Caco-2 (cell line): Measurements from ENCODE around the gene SDC1. TPM values are rescaled to one million over a fixed set of nuclear protein-coding genes. Genes with fewer than 3 reads are reported as not detected.

Experiments used
- BruUV-seq: library from RNA; stranded (reverse); fragments of 400-500 nt; replicated peaks from 2 replicates; lab custom pipeline; 2021; lab: Mats Ljungman, UMichigan
- CTCF ChIA-PET: fragments of 300-600 bp; sonication (Branson Sonifier 250); formaldehyde crosslinking; loops from one replicate; lab custom pipeline; 2022; ENCODE audit warnings: antibody characterized with exemption; lab: Charles Lee
- POLR2A ChIA-PET: fragments of 300-600 bp; sonication (Branson Sonifier 250); formaldehyde crosslinking; loops from one replicate; lab custom pipeline; 2022; ENCODE audit warnings: antibody characterized with exemption; lab: Charles Lee
- DNase-seq, 2 experiments: peaks; one replicate each; pipeline versions ENCODE4 v3.0.0 to v3.0.0-alpha.2; 2020 to 2022
- H3K27me3 ChIP-seq: replicated peaks from 2 replicates; pipeline ENCODE4 v1.6.0; 2011; ENCODE audit warnings: low read length; ENCODE audit not compliant: control insufficient read depth, insufficient read depth
- H3K36me3 ChIP-seq: 2 replicates; pipeline ENCODE4 v1.5.1; 2011; ENCODE audit warnings: low read length; ENCODE audit not compliant: control insufficient read depth, insufficient read depth
- H3K4me1 ChIP-seq: fragments of 250-450 bp; sonication (Bioruptor Pico); 2 replicates; pipeline ENCODE4 v1.5.1; 2020; ENCODE audit warnings: mild to moderate bottlenecking
- H3K4me3 ChIP-seq: 2 replicates; pipeline ENCODE4 v1.5.1; 2011; ENCODE audit warnings: low read depth, mild to moderate bottlenecking, control low read depth, low read length
- H3K9me3 ChIP-seq: fragments of 250-450 bp; sonication (Bioruptor Pico); 2 replicates; pipeline ENCODE4 v1.5.1; 2020; ENCODE audit warnings: mild to moderate bottlenecking, moderate library complexity
- H3K27ac Mint-ChIP-seq: one replicate; pipeline ENCODE4 v1.8.0; 2022; ENCODE audit warnings: mixed read lengths; ENCODE audit not compliant: unreplicated experiment
- H3K27me3 Mint-ChIP-seq: one replicate; pipeline ENCODE4 v1.8.0; 2022; ENCODE audit warnings: mixed read lengths; ENCODE audit not compliant: insufficient read depth, unreplicated experiment
- H3K36me3 Mint-ChIP-seq: one replicate; pipeline ENCODE4 v1.8.0; 2022; ENCODE audit warnings: mild to moderate bottlenecking, mixed read lengths; ENCODE audit not compliant: insufficient read depth, unreplicated experiment
- H3K4me1 Mint-ChIP-seq: one replicate; pipeline ENCODE4 v1.8.0; 2022; ENCODE audit warnings: low read depth, mixed read lengths; ENCODE audit not compliant: unreplicated experiment
- H3K4me3 Mint-ChIP-seq: one replicate; pipeline ENCODE4 v1.8.0; 2022; ENCODE audit warnings: mild to moderate bottlenecking, moderate library complexity, mixed read lengths; ENCODE audit not compliant: unreplicated experiment
- H3K9me3 Mint-ChIP-seq: one replicate; pipeline ENCODE4 v1.8.0; 2022; ENCODE audit warnings: mixed read lengths; ENCODE audit not compliant: unreplicated experiment
- intact Hi-C: fragments of 100-400 bp; cut with micrococcal nuclease; formaldehyde crosslinking; loops from one replicate; pipeline ENCODE4 v1.10.0; 2022; ENCODE audit not compliant: unreplicated experiment
- total RNA-seq: library from RNA; stranded (reverse); gene quantifications from 2 replicates; pipeline ENCODE4 v1.2.3, GENCODE V29; 2022
- TF ChIP-seq, protein P1 (sequence below), 2 experiments: fragments of 200-600 bp in 1 of 2; IDR thresholded peaks; 1 replicate in 1 of 2; 2 replicates in 1 of 2; pipeline versions ENCODE4 v1.5.1 to v1.8.0; 2011 to 2022; ENCODE audit warnings: antibody characterized with exemption in 1 of 2, control low read depth in 1 of 2, inconsistent platforms in 1 of 2, low read depth in 1 of 2, low read length in 1 of 2, mild to moderate bottlenecking in 1 of 2, moderate library complexity in 1 of 2; ENCODE audit not compliant: insufficient read depth in 1 of 2, severe bottlenecking in 1 of 2, unreplicated experiment in 1 of 2

Gene SDC1
- total RNA-seq, 1 experiment from 2014 or later: 24.3 TPM

DNA sequence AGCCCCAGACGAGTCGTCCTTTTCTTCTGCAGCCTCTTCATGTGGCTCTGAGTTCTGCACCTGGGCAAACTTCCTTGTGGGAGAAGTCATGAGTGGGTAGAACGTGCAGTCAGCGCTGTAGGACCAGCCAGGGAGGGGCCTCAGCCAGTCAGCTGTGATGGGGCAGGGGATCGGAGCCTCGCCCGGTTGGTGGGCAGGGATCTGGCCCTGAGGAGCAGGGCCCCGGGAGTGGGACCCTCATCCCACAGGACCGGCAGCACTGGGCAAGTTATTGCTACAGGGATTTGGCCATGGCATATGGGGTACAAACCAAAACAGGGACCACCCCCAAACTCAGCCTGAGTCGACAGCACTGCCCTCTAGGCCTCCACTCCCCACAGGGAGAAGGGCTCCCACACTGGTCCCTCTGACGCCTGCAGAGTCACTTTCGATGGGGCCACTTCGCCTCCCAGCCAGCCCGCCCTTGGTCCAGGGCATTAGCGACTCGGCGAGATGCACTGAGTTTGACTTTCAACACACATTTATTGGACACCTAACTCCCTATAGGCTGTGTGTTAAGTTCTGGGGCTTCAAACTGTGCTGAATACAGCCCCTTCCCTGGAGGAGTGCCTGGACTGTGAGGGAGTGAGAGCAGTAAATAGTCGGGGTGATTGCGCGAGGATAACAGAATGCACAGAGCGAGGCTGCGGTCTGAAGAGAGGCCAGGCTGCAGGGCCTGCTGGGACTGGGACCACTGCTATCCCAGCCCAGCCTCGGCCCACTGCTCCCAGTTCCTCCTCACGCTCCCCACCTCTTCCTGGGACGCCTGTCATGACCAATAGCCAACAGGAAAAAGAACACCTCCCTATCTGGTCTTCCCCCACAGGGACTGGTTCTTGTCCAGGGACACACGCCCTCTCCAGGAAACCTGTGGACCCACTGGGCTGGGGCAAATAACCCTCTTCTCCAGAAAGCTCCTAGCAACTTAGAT is 55.9 kb downstream of the SDC1 start:
- Mint-ChIP-seq H3K27me3 (no peaks in the 10 kb centered on the region), H3K4me3 (no peak overlapping the region), H3K9me3 (no peaks in the 10 kb centered on the region), H3K4me1 (no peaks in the 10 kb centered on the region), H3K27ac (no peak overlapping the region), H3K36me3 (no peaks in the 10 kb centered on the region)
- Histone ChIP-seq H3K27me3 (no peaks in the 10 kb centered on the region), H3K4me3 (no peak overlapping the region), H3K36me3 (no peaks in the 10 kb centered on the region), H3K4me1 (peaks cover 9% of the 10 kb centered on the region), H3K9me3 (no peaks in the 10 kb centered on the region)
- ChIA-PET POLR2A (interaction anchor here (0.6 kb wide), 1 partner anchor 52 kb away, joined by 3 read pairs; no protein-coding TSS in a partner anchor), CTCF (no interaction called here)
- TF ChIP-seq, protein P1, sequence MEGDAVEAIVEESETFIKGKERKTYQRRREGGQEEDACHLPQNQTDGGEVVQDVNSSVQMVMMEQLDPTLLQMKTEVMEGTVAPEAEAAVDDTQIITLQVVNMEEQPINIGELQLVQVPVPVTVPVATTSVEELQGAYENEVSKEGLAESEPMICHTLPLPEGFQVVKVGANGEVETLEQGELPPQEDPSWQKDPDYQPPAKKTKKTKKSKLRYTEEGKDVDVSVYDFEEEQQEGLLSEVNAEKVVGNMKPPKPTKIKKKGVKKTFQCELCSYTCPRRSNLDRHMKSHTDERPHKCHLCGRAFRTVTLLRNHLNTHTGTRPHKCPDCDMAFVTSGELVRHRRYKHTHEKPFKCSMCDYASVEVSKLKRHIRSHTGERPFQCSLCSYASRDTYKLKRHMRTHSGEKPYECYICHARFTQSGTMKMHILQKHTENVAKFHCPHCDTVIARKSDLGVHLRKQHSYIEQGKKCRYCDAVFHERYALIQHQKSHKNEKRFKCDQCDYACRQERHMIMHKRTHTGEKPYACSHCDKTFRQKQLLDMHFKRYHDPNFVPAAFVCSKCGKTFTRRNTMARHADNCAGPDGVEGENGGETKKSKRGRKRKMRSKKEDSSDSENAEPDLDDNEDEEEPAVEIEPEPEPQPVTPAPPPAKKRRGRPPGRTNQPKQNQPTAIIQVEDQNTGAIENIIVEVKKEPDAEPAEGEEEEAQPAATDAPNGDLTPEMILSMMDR (IDR thresholded peaks at IDR 0.05; ENCODE audit: insufficient read depth in 1 of 2, low read depth in 1 of 2, low read length in 1 of 2, severe bottlenecking in 1 of 2, unreplicated experiment in 1 of 2): no peak
- DNase-seq: no peak
- no TSS peak for BruUV-seq
- intact Hi-C loops: no loop called here

DNA sequence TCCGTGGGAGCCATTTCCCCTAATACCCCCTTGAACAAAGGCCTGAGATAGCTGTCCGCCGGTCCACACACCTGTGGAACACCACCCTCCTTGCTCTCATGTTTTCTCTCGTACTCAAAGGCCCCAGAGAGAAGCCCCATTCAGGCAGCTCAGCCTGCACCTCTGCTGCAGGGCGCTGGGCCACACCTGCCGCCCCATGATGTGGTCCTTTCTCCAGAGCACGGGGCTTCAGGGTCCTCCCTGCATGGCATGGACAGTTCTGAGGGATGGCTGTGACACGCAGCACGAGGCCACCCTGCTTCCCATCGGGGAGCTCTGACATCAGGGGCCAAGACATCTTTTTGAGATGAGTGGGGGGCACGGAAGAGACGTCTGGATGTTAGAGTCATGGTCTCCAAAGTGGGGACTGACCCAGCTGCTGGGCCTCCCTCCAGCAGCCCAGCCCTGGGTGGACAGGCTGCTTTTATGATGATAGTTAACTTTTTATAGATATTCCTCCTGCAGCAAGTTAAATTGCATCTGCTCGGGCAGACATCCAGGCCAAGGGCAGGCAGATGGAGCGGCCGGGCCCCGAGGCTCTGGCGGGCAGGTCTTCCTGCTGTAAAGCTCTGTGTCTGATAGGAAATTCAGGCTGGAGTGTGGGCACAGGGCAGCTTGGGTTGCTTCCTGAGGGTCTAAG is 56.7 kb downstream of the SDC1 start:
- H3K4me3 Mint-ChIP-seq: no peak overlapping the region
- no peaks in the 10 kb centered on the region for H3K36me3 Mint-ChIP-seq
- CTCF ChIA-PET: no interaction called here
- DNase-seq: no peak
- intact Hi-C loops: no loop called here
- Histone ChIP-seq H3K27me3 (no peaks in the 10 kb centered on the region), H3K9me3 (no peaks in the 10 kb centered on the region), H3K36me3 (no peaks in the 10 kb centered on the region), H3K4me3 (no peak overlapping the region), H3K4me1 (peaks cover 9% of the 10 kb centered on the region)
- POLR2A ChIA-PET: interaction anchor here (0.6 kb wide), 1 partner anchor 52 kb away, joined by 3 read pairs; no protein-coding TSS in a partner anchor
- H3K27ac Mint-ChIP-seq: no peak overlapping the region
- no peaks in the 10 kb centered on the region for H3K9me3 Mint-ChIP-seq
- BruUV-seq: no TSS peak
- H3K4me1 Mint-ChIP-seq: no peaks in the 10 kb centered on the region
- TF ChIP-seq, protein P1 (IDR thresholded peaks at IDR 0.05; ENCODE audit: insufficient read depth in 1 of 2, low read depth in 1 of 2, low read length in 1 of 2, severe bottlenecking in 1 of 2, unreplicated experiment in 1 of 2): no peak
- no peaks in the 10 kb centered on the region for H3K27me3 Mint-ChIP-seq

DNA sequence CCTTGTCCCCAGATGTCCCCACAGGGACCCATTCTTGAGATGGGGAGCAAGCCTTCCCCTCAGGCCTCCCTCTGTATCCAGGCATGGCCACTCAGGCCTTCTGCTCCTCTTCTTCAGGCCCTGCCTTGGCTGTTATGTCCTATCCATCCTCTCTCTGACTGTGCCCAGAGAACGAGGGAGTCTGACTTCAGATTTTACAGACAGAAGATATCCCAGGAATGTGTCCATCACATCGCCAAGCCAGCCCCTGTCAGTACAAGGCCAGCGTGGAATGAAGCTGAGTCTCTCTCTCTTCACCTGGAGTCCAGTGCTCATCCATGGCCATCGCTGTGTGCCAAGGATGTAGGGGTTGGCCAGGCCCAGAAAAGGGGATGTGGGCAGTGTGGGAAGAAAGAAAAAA is 57.6 kb downstream of the SDC1 start:
- no peaks in the 10 kb centered on the region for H3K27me3 ChIP-seq
- TF ChIP-seq, protein P1 (IDR thresholded peaks at IDR 0.05; ENCODE audit: insufficient read depth in 1 of 2, low read depth in 1 of 2, low read length in 1 of 2, severe bottlenecking in 1 of 2, unreplicated experiment in 1 of 2): no peak
- intact Hi-C loops: no loop called here
- no peak overlapping the region for H3K4me3 Mint-ChIP-seq
- no peaks in the 10 kb centered on the region for H3K9me3 ChIP-seq
- H3K36me3 Mint-ChIP-seq: no peaks in the 10 kb centered on the region
- peaks cover 9% of the 10 kb centered on the region for H3K4me1 ChIP-seq
- H3K4me1 Mint-ChIP-seq: no peaks in the 10 kb centered on the region
- no peaks in the 10 kb centered on the region for H3K9me3 Mint-ChIP-seq
- H3K27me3 Mint-ChIP-seq: no peaks in the 10 kb centered on the region
- ChIA-PET CTCF (no interaction called here), POLR2A (no interaction called here)
- H3K4me3 ChIP-seq: no peak overlapping the region
- no TSS peak for BruUV-seq
- no peak for DNase-seq
- H3K27ac Mint-ChIP-seq: no peak overlapping the region
- no peaks in the 10 kb centered on the region for H3K36me3 ChIP-seq
